Measurements from ENCODE around the gene SPNS3.

SPNS3 gene

GRCh38 chr17:4536742-4537411, 103.1 kb downstream of the SPNS3 start:
- no peak overlapping the region for H3K9ac ChIP-seq (ENCODE audit: low read length)
- H3K36me3 ChIP-seq (replicated peaks; ENCODE audit: insufficient read depth, low read length) = no peaks in the 10 kb centered on the region
- H3K27ac ChIP-seq (ENCODE audit: low read length) = no peak overlapping the region
- DNase-seq = no peak
- H3K9me3 ChIP-seq (replicated peaks; ENCODE audit: insufficient read depth, low read length) = no peaks in the 10 kb centered on the region
- no peaks in the 10 kb centered on the region for H4K20me1 ChIP-seq (ENCODE audit: insufficient read depth, low read length)
- H3K79me2 ChIP-seq (ENCODE audit: low read length) = no peaks in the 10 kb centered on the region
- no peaks in the 10 kb centered on the region for H3K27me3 ChIP-seq (replicated peaks; ENCODE audit: insufficient read depth, low read length)
- no peaks in the 10 kb centered on the region for H3K9me2 ChIP-seq (replicated peaks; ENCODE audit: insufficient read depth, low read length)
- no peak for TF ChIP-seq EZH2phosphoT487 (IDR thresholded peaks at IDR 0.05; ENCODE audit: low read length)
- TF ChIP-seq, protein P1, sequence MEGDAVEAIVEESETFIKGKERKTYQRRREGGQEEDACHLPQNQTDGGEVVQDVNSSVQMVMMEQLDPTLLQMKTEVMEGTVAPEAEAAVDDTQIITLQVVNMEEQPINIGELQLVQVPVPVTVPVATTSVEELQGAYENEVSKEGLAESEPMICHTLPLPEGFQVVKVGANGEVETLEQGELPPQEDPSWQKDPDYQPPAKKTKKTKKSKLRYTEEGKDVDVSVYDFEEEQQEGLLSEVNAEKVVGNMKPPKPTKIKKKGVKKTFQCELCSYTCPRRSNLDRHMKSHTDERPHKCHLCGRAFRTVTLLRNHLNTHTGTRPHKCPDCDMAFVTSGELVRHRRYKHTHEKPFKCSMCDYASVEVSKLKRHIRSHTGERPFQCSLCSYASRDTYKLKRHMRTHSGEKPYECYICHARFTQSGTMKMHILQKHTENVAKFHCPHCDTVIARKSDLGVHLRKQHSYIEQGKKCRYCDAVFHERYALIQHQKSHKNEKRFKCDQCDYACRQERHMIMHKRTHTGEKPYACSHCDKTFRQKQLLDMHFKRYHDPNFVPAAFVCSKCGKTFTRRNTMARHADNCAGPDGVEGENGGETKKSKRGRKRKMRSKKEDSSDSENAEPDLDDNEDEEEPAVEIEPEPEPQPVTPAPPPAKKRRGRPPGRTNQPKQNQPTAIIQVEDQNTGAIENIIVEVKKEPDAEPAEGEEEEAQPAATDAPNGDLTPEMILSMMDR (IDR thresholded peaks at IDR 0.05; ENCODE audit: low read length) = no peak
- TF ChIP-seq EZH2 (optimal IDR thresholded peaks at IDR 0.05; ENCODE audit: low read depth, low read length) = no peak
- no peak overlapping the region for H3K4me3 ChIP-seq (ENCODE audit: low read length)
- no peak overlapping the region for H3K4me2 ChIP-seq (ENCODE audit: low read depth, low read length)
- no peaks in the 10 kb centered on the region for H3K4me1 ChIP-seq (ENCODE audit: low read length)
- no peaks in the 10 kb centered on the region; the same call in 1 of the 2 replicates for H3F3A ChIP-seq (ENCODE audit: insufficient read depth, low read length)
- no peak overlapping the region for H2AFZ ChIP-seq (ENCODE audit: low read length)

Measured in MM.1S (cell line).